AG04450 (cell line): ENCODE measurements around the gene MYO1H. TPM values are rescaled to one million over a fixed set of nuclear protein-coding genes. Genes with fewer than 3 reads are reported as not detected.
A peak's percentile ranks its signal among the peaks of the same experiment; 100 is the strongest.

ENCODE experiments used
- CTCF ChIA-PET: fragments of 300-600, 350-600 bp; formaldehyde crosslinking; extraction: SDS; loops from one replicate; lab custom pipeline; 2022; ENCODE audit warnings: antibody characterized with exemption, inconsistent platforms; lab: Charles Lee
- POLR2A ChIA-PET: fragments of 350-600 bp; formaldehyde crosslinking; extraction: SDS; loops from one replicate; lab custom pipeline; 2021; ENCODE audit warnings: antibody characterized with exemption, inconsistent platforms; lab: Yijun Ruan, JAX
- DNase-seq: peaks from one replicate; pipeline ENCODE4 v3.0.0-alpha.2; 2011; ENCODE audit warnings: low read depth, low spot score
- H3K27ac ChIP-seq: one replicate; pipeline ENCODE4 v1.5.1; 2012; ENCODE audit warnings: low read depth, low read length, control low read depth
- H3K27me3 ChIP-seq: one replicate; pipeline ENCODE4 v1.6.0; 2012; ENCODE audit warnings: low read length; ENCODE audit not compliant: control insufficient read depth, insufficient read depth
- H3K4me3 ChIP-seq: 2 replicates; pipeline ENCODE4 v1.5.1; 2011; ENCODE audit warnings: mild to moderate bottlenecking, low read depth, low read length, control low read depth
- H3K9me3 ChIP-seq: 2 replicates; pipeline ENCODE4 v1.5.1; 2012; ENCODE audit warnings: low read length; ENCODE audit not compliant: control insufficient read depth, insufficient read depth
- CTCF ChIP-seq: IDR thresholded peaks from 2 replicates; pipeline ENCODE4 v1.5.1; 2011; ENCODE audit warnings: low read depth, low read length, control low read depth, inconsistent platforms
- polyA plus RNA-seq: library from polyadenylated mRNA; depleted of rRNA; stranded (reverse); fragments of >200 nt; gene quantifications from 2 replicates; pipeline ENCODE4 v1.2.3, GENCODE V29; 2011

Gene MYO1H
- polyA plus RNA-seq, 1 experiment, result not detected

GRCh38 chr12:109448272-109448671, 100.6 kb downstream of the MYO1H start:
- POLR2A ChIA-PET, result no interaction called here
- Histone ChIP-seq H3K27ac (peak overlapping the region; percentile 33), H3K9me3 (no peaks in the 10 kb centered on the region), H3K4me3 (no peak overlapping the region), H3K27me3 (no peaks in the 10 kb centered on the region)
- no peak for DNase-seq
- no peak for TF ChIP-seq CTCF
- CTCF ChIA-PET, result interaction anchor here (1.0 to 1.4 kb wide), 2 partner anchors 15 to 20 kb away, joined by 6 read pairs; no protein-coding TSS in a partner anchor

GRCh38 chr12:109448707-109449390, 101.1 kb downstream of the MYO1H start:
- no peak for DNase-seq
- no peaks in the 10 kb centered on the region for H3K27me3 ChIP-seq
- no peak for TF ChIP-seq CTCF
- CTCF ChIA-PET, result interaction anchor here (1.0 to 1.2 kb wide), 2 partner anchors 16 to 21 kb away, joined by 3 to 4 read pairs; no protein-coding TSS in a partner anchor
- H3K9me3 ChIP-seq, result no peaks in the 10 kb centered on the region
- no peak overlapping the region for H3K4me3 ChIP-seq
- POLR2A ChIA-PET, result no interaction called here
- H3K27ac ChIP-seq, result peak overlapping the region; percentile 33

GRCh38 chr12:109449845-109450532, 102.3 kb downstream of the MYO1H start:
- TF ChIP-seq CTCF, result no peak
- Histone ChIP-seq H3K27me3 (no peaks in the 10 kb centered on the region), H3K27ac (no peak overlapping the region), H3K4me3 (no peak overlapping the region), H3K9me3 (no peaks in the 10 kb centered on the region)
- ChIA-PET CTCF (interaction anchor here (1.0 to 1.2 kb wide), 2 partner anchors 17 to 22 kb away, joined by 3 to 4 read pairs; no protein-coding TSS in a partner anchor), POLR2A (interaction anchor here (1.2 kb wide), 1 partner anchor 13 kb away, joined by 3 read pairs; no protein-coding TSS in a partner anchor)
- no peak for DNase-seq

GRCh38 chr12:109450980-109451379, 103.3 kb downstream of the MYO1H start:
- CTCF ChIA-PET, result no interaction called here
- TF ChIP-seq CTCF, result no peak
- no peak overlapping the region for H3K27ac ChIP-seq
- H3K27me3 ChIP-seq, result no peaks in the 10 kb centered on the region
- DNase-seq, result no peak
- H3K4me3 ChIP-seq, result no peak overlapping the region
- POLR2A ChIA-PET, result interaction anchor here (1.2 kb wide), 1 partner anchor 12 kb away, joined by 3 read pairs; no protein-coding TSS in a partner anchor
- no peaks in the 10 kb centered on the region for H3K9me3 ChIP-seq

GRCh38 chr12:109451400-109451799, 103.7 kb downstream of the MYO1H start:
- POLR2A ChIA-PET, result no interaction called here

More at GRCh38 chr12:109451400-109451799, 103.7 kb downstream of the MYO1H start:
- no peak for TF ChIP-seq CTCF
- Histone ChIP-seq H3K27ac (no peak overlapping the region), H3K9me3 (no peaks in the 10 kb centered on the region), H3K4me3 (no peak overlapping the region), H3K27me3 (no peaks in the 10 kb centered on the region)
- no peak for DNase-seq
- CTCF ChIA-PET, result no interaction called here
